MM.1S (cell line): Measurements from ENCODE around the gene SKA1.

Experiments used
- DNase-seq: peaks from one replicate; pipeline ENCODE4 v3.0.0-alpha.2; 2015
- H2AFZ ChIP-seq: fragments of 300-600 bp; sonication (generic); 2 replicates; pipeline ENCODE4 v1.6.0; 2016; ENCODE audit warnings: antibody characterized with exemption, low read length
- H3F3A ChIP-seq: fragments of 300-600 bp; sonication (generic); 2 replicates; pipeline ENCODE4 v1.6.1; 2016; ENCODE audit warnings: mild to moderate bottlenecking, antibody characterized with exemption, low read length, moderate library complexity, mixed read lengths; ENCODE audit not compliant: insufficient read depth
- H3K27ac ChIP-seq: fragments of 300-600 bp; sonication (generic); 2 replicates; pipeline ENCODE4 v1.5.1; 2016; ENCODE audit warnings: mild to moderate bottlenecking, low read length
- H3K27me3 ChIP-seq: fragments of 300-600 bp; sonication (generic); replicated peaks from 2 replicates; pipeline ENCODE4 v1.6.0; 2016; ENCODE audit warnings: low read length; ENCODE audit not compliant: insufficient read depth
- H3K36me3 ChIP-seq: fragments of 300-600 bp; sonication (generic); replicated peaks from 2 replicates; pipeline ENCODE4 v1.6.1; 2016; ENCODE audit warnings: mild to moderate bottlenecking, low read length, mixed read lengths; ENCODE audit not compliant: insufficient read depth
- H3K4me1 ChIP-seq: fragments of 300-600 bp; sonication (generic); 2 replicates; pipeline ENCODE4 v1.6.1; 2016; ENCODE audit warnings: low read length, mixed read lengths
- H3K4me2 ChIP-seq: fragments of 300-600 bp; sonication (generic); 2 replicates; pipeline ENCODE4 v1.6.0; 2016; ENCODE audit warnings: low read depth, low read length
- H3K4me3 ChIP-seq: fragments of 300-600 bp; sonication (generic); 2 replicates; pipeline ENCODE4 v1.5.1; 2016; ENCODE audit warnings: low read length, mixed read lengths
- H3K79me2 ChIP-seq: fragments of 300-600 bp; sonication (generic); 2 replicates; pipeline ENCODE4 v1.6.1; 2016; ENCODE audit warnings: mixed run types, low read length, mixed read lengths
- H3K9ac ChIP-seq: fragments of 300-600 bp; sonication (generic); 2 replicates; pipeline ENCODE4 v1.6.1; 2016; ENCODE audit warnings: low read length, mixed read lengths
- H3K9me2 ChIP-seq: fragments of 300-600 bp; sonication (generic); replicated peaks from 2 replicates; pipeline ENCODE4 v1.6.1; 2016; ENCODE audit warnings: mild to moderate bottlenecking, low read length, mixed read lengths; ENCODE audit not compliant: insufficient read depth
- H3K9me3 ChIP-seq: fragments of 300-600 bp; sonication (generic); replicated peaks from 2 replicates; pipeline ENCODE4 v1.6.1; 2016; ENCODE audit warnings: mild to moderate bottlenecking, low read length, mixed read lengths; ENCODE audit not compliant: insufficient read depth
- H4K20me1 ChIP-seq: fragments of 300-600 bp; sonication (generic); 2 replicates; pipeline ENCODE4 v1.6.1; 2016; ENCODE audit warnings: mild to moderate bottlenecking, low read length, moderate library complexity, mixed read lengths; ENCODE audit not compliant: insufficient read depth
- EZH2 ChIP-seq: fragments of 300-600 bp; sonication (generic); optimal IDR thresholded peaks from 2 replicates; pipeline ENCODE3; 2017; ENCODE audit warnings: low read depth, mild to moderate bottlenecking, antibody characterized with exemption, low read length, mixed read lengths
- EZH2phosphoT487 ChIP-seq: fragments of 300-600 bp; sonication (generic); IDR thresholded peaks from 2 replicates; pipeline ENCODE4 v1.6.1; 2018; ENCODE audit warnings: antibody characterized with exemption, low read length
- TF ChIP-seq, protein P1 (sequence below): fragments of 300-600 bp; sonication (generic); IDR thresholded peaks from 2 replicates; pipeline ENCODE4 v1.5.1; 2016; ENCODE audit warnings: antibody characterized with exemption, low read length, mixed read lengths

SKA1 gene

DNA sequence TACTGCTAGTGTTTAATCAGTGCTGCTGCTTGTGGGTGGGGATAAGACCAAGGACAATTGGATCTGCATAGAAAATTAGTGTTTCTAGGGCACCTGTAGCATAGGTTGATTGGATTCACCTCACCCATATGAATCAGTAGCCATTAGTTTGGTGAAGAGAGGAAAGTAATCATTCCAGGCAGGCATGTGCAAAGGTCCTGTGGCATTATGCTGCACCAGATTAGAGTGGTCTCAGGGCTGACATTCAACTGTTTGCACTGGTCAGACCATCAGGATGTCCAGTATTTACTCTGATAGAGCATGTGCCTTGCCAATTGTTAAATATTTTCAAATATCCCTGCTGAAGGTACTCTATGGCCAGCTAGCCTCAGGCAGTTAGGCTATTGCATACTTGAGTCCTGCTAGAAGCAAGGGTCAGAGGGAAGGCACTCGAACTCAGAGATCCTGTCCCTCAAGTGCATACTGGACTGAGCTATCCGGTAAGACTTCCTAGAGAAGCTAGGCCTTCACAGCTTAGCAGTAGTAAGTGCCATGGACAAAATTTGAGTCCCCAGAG, 64.7 kb downstream of the SKA1 start:
- no peaks in the 10 kb centered on the region for H3K79me2 ChIP-seq
- H3K4me3 ChIP-seq: no peak overlapping the region
- H3K4me2 ChIP-seq: no peak overlapping the region
- H3K9me3 ChIP-seq: no peaks in the 10 kb centered on the region
- no peaks in the 10 kb centered on the region for H4K20me1 ChIP-seq
- H2AFZ ChIP-seq: no peak overlapping the region
- H3K9me2 ChIP-seq: no peaks in the 10 kb centered on the region
- H3F3A ChIP-seq: no peaks in the 10 kb centered on the region
- H3K36me3 ChIP-seq: no peaks in the 10 kb centered on the region
- no peak overlapping the region for H3K9ac ChIP-seq
- no peaks in the 10 kb centered on the region for H3K27me3 ChIP-seq
- no peak for TF ChIP-seq EZH2
- TF ChIP-seq, protein P1, sequence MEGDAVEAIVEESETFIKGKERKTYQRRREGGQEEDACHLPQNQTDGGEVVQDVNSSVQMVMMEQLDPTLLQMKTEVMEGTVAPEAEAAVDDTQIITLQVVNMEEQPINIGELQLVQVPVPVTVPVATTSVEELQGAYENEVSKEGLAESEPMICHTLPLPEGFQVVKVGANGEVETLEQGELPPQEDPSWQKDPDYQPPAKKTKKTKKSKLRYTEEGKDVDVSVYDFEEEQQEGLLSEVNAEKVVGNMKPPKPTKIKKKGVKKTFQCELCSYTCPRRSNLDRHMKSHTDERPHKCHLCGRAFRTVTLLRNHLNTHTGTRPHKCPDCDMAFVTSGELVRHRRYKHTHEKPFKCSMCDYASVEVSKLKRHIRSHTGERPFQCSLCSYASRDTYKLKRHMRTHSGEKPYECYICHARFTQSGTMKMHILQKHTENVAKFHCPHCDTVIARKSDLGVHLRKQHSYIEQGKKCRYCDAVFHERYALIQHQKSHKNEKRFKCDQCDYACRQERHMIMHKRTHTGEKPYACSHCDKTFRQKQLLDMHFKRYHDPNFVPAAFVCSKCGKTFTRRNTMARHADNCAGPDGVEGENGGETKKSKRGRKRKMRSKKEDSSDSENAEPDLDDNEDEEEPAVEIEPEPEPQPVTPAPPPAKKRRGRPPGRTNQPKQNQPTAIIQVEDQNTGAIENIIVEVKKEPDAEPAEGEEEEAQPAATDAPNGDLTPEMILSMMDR: no peak
- TF ChIP-seq EZH2phosphoT487: no peak
- no peak overlapping the region for H3K27ac ChIP-seq
- no peaks in the 10 kb centered on the region for H3K4me1 ChIP-seq
- no peak for DNase-seq

DNA sequence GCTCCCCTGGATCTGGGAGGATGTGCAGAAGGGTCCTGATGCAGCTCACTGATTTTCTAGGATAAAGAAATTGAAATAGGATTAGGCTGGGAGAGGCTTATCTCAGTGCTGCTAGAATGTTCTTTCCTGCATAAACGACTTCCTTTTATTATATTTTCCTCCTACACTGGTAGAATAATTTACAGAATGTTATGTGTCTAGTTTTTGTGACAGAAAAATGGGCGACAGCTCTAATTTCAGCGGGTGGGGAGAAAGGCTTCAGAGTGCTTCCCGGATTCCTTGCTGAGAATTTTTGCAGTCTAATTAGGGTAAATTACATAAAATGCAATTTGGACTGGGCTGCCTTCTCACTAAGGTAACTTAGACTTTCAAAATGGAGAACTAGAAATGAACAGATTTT, 66.2 kb downstream of the SKA1 start:
- Histone ChIP-seq H3K79me2 (no peaks in the 10 kb centered on the region), H3K36me3 (no peaks in the 10 kb centered on the region), H3K4me2 (no peak overlapping the region), H3F3A (no peaks in the 10 kb centered on the region), H2AFZ (no peak overlapping the region), H3K27ac (no peak overlapping the region), H3K4me1 (no peaks in the 10 kb centered on the region), H3K4me3 (no peak overlapping the region), H3K27me3 (no peaks in the 10 kb centered on the region), H3K9ac (no peak overlapping the region), H3K9me3 (no peaks in the 10 kb centered on the region), H4K20me1 (no peaks in the 10 kb centered on the region), H3K9me2 (no peaks in the 10 kb centered on the region)
- no peak for DNase-seq
- TF ChIP-seq, protein P1: no peak

DNA sequence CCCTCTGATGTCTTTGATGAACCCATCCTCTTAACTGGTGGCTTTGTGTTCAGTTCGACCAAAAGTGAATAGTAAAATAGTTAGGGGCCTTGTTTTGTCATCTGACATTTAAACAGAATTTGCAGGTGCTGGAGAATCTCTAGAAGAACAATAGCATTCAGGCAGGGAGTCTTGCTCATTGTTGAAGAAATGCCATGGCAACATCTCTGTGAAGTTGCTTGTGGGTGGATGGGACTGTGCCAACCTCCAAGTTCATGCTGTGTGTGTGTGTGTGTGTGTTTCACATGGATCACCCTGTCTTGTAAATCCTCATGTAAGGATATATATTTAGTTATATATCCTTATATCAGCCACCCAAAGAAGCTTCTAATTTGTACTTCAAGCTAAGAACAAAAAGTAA, 66.7 kb downstream of the SKA1 start:
- Histone ChIP-seq H3K27me3 (no peaks in the 10 kb centered on the region), H3K9me3 (no peaks in the 10 kb centered on the region), H3F3A (no peaks in the 10 kb centered on the region), H3K79me2 (no peaks in the 10 kb centered on the region), H3K4me3 (no peak overlapping the region), H3K27ac (no peak overlapping the region), H3K4me1 (no peaks in the 10 kb centered on the region), H3K4me2 (no peak overlapping the region), H3K9ac (no peak overlapping the region), H2AFZ (no peak overlapping the region), H3K36me3 (no peaks in the 10 kb centered on the region), H4K20me1 (no peaks in the 10 kb centered on the region), H3K9me2 (no peaks in the 10 kb centered on the region)
- TF ChIP-seq EZH2 (no peak), EZH2phosphoT487 (no peak)
- TF ChIP-seq, protein P1: no peak
- DNase-seq: no peak
